Left forelimb (tissue), 1 donor: ENCODE data around the gene NGFR.

Experiments
- DNase-seq: peaks from one replicate; pipeline ENCODE4 v3.0.0-alpha.2; 2018; ENCODE audit warnings: low spot score

The NGFR gene

GRCh38 chr17:49494986-49495841, at the start of gene NGFR:
NGFR (plus strand) TSS chr17:49495293; CDS start chr17:49495418, 125 bp downstream.
- peak; percentile 86 for DNase-seq

- DNase-seq = peak; percentile 55
Observed at GRCh38 chr17:49445591-49445990, 49.5 kb upstream of the NGFR start.

GRCh38 chr17:49447628-49448302, 47.3 kb upstream of the NGFR start:
- DNase-seq = no peak

GRCh38 chr17:49450181-49450580, 44.9 kb upstream of the NGFR start:
- no peak for DNase-seq

GRCh38 chr17:49450735-49451134, 44.4 kb upstream of the NGFR start:
- DNase-seq = no peak

GRCh38 chr17:49452201-49452600, 42.9 kb upstream of the NGFR start:
- DNase-seq = no peak

GRCh38 chr17:49452661-49453060, 42.4 kb upstream of the NGFR start:
- DNase-seq = no peak

- DNase-seq = no peak
Observed at GRCh38 chr17:49454050-49454449, 41.0 kb upstream of the NGFR start.

- DNase-seq = no peak
Observed at GRCh38 chr17:49455272-49455861, 39.7 kb upstream of the NGFR start.

- no peak for DNase-seq
Observed at GRCh38 chr17:49456183-49456965, 38.7 kb upstream of the NGFR start.

- DNase-seq = no peak
Observed at GRCh38 chr17:49457564-49458535, 37.2 kb upstream of the NGFR start.

- DNase-seq = no peak
Observed at GRCh38 chr17:49459401-49459984, 35.6 kb upstream of the NGFR start.

- no peak for DNase-seq
Observed at GRCh38 chr17:49460401-49460800, 34.7 kb upstream of the NGFR start.

GRCh38 chr17:49461580-49461979, 33.5 kb upstream of the NGFR start:
- no peak for DNase-seq

GRCh38 chr17:49464049-49464448, 31.0 kb upstream of the NGFR start:
- no peak for DNase-seq

GRCh38 chr17:49465331-49465903, 29.7 kb upstream of the NGFR start:
- DNase-seq = no peak

GRCh38 chr17:49466436-49466835, 28.7 kb upstream of the NGFR start:
- DNase-seq = no peak

GRCh38 chr17:49467175-49467574, 27.9 kb upstream of the NGFR start:
- no peak for DNase-seq

- no peak for DNase-seq
Observed at GRCh38 chr17:49468811-49469385, 26.2 kb upstream of the NGFR start.
